ENCODE measurements around the gene UBE3C. TPM values are rescaled to one million over a fixed set of nuclear protein-coding genes. Genes with fewer than 3 reads are reported as not detected.

The UBE3C gene
- total RNA-seq, 4 donors from 2014 or later, result 70.9 to 107 (median 100) TPM

GRCh38 chr7:157150882-157151281, 12.2 kb downstream of the UBE3C start:
- TF ChIP-seq POLR2AphosphoS5 (IDR thresholded peaks at IDR 0.05) (no peak), POLR2A (IDR thresholded peaks at IDR 0.05) (no peak), EP300 (IDR thresholded peaks at IDR 0.05) (no peak)
- TF ChIP-seq, protein P1, sequence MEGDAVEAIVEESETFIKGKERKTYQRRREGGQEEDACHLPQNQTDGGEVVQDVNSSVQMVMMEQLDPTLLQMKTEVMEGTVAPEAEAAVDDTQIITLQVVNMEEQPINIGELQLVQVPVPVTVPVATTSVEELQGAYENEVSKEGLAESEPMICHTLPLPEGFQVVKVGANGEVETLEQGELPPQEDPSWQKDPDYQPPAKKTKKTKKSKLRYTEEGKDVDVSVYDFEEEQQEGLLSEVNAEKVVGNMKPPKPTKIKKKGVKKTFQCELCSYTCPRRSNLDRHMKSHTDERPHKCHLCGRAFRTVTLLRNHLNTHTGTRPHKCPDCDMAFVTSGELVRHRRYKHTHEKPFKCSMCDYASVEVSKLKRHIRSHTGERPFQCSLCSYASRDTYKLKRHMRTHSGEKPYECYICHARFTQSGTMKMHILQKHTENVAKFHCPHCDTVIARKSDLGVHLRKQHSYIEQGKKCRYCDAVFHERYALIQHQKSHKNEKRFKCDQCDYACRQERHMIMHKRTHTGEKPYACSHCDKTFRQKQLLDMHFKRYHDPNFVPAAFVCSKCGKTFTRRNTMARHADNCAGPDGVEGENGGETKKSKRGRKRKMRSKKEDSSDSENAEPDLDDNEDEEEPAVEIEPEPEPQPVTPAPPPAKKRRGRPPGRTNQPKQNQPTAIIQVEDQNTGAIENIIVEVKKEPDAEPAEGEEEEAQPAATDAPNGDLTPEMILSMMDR (IDR thresholded peaks at IDR 0.05), result no peak
- Histone ChIP-seq H3K4me1 (peaks cover 0 to 50% (median 2%) of the 10 kb centered on the region in 3 donors), H3K4me3 (no peak overlapping the region), H3K9me3 (no peaks in the 10 kb centered on the region), H3K36me3 (peaks cover 0 to 3% of the 10 kb centered on the region in 2 donors), H3K27me3 (no peaks in the 10 kb centered on the region), H3K27ac (no peak overlapping the region)
- no peak for ATAC-seq
- WGBS, 2 donors (ENCODE audit: low coverage in 1 of 2), result 45 to 64% methylated on average over 7 of the region's 15 CpGs

DNA sequence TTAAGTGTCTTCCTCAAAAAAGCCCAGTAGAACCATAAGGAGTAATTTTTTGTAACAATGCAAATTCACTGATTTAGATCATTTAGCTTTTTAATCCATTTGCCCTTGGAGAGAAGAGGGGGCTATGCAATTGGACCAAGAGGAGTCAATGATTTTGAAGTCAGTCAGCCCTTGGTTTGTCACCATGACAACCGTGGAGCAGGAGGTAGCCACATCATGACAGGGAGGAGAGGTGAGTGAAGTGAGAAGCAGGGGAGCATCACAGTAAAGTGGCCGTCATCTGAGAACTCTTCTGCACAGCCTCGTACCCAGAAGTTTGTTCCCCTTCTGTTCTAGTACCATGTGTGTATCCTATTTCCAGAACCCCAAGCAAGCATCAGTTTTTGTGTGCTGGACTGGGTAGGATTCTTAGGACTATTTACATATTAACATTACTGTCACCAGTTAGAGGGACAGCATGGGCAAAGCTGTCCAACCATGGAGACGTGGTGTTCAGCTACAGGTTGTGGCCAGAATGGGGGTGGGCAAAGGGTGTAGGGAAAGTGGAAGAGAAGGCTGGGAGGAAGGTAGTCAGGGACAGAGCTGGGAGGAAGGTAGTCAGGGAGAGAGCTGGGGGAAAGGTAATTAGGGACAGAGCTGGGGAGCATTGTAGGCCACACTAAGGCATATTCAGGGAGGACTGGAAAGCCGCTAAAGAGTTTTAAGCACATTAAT, 13.1 kb downstream of the UBE3C start:
- WGBS, 2 donors (ENCODE audit: low coverage in 1 of 2), result 87 to 90% methylated on average over 4 to 5 of the region's 5 CpGs

DNA sequence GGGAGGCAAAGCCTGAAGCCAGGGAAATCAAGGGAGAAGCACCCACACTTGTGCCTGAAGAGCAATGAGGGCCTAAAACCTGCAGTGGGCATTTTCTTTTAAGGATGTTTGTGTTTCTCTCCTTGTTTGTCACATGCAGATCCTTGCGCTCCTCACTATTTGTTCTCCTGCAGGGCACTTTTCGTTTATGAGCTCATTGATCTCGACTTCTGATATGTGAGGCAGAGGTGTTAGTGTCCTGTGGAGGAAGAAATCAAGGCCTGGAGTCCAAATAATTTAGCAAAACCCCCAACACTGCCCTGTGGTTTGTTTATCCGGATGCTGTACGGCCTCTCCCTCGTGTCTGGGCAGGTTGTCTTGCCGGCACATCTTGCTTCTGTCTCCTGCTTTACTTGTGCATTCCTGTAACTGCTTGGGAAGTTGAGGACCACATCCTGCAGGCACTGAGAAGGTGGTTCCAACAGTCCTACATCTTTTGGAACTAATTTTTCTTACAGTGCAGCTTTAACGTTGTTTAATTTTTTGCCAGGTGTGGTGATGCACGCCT, 13.7 kb downstream of the UBE3C start:
- H3K9me3 ChIP-seq, result no peaks in the 10 kb centered on the region
- no peak overlapping the region for H3K27ac ChIP-seq
- peaks cover 0 to 62% (median 4%) of the 10 kb centered on the region in 3 donors for H3K4me1 ChIP-seq
- no peak overlapping the region for H3K4me3 ChIP-seq
- H3K27me3 ChIP-seq, result no peaks in the 10 kb centered on the region
- TF ChIP-seq EP300 (IDR thresholded peaks at IDR 0.05) (no peak), POLR2A (IDR thresholded peaks at IDR 0.05) (no peak), POLR2AphosphoS5 (IDR thresholded peaks at IDR 0.05) (no peak)
- TF ChIP-seq, protein P1 (IDR thresholded peaks at IDR 0.05), result no peak
- H3K36me3 ChIP-seq, result no peaks in the 10 kb centered on the region
- 89 to 91% methylated on average over 4 to 7 of the region's 9 CpGs for WGBS, 2 donors (ENCODE audit: low coverage in 1 of 2)
- no peak for ATAC-seq

More for the DNA sequence above, 13.1 kb downstream of the UBE3C start:
- H3K27me3 ChIP-seq, result no peaks in the 10 kb centered on the region
- H3K4me3 ChIP-seq, result no peak overlapping the region
- peaks cover 0 to under 1% of the 10 kb centered on the region in 2 donors for H3K36me3 ChIP-seq
- no peak for TF ChIP-seq POLR2AphosphoS5 (IDR thresholded peaks at IDR 0.05)
- TF ChIP-seq, protein P1 (IDR thresholded peaks at IDR 0.05), result no peak
- no peak for TF ChIP-seq POLR2A (IDR thresholded peaks at IDR 0.05)
- TF ChIP-seq EP300 (IDR thresholded peaks at IDR 0.05), result no peak
- no peak overlapping the region for H3K27ac ChIP-seq
- H3K4me1 ChIP-seq, result peaks cover 0 to 59% (median 4%) of the 10 kb centered on the region in 3 donors
- ATAC-seq, result no peak
- no peaks in the 10 kb centered on the region for H3K9me3 ChIP-seq

DNA sequence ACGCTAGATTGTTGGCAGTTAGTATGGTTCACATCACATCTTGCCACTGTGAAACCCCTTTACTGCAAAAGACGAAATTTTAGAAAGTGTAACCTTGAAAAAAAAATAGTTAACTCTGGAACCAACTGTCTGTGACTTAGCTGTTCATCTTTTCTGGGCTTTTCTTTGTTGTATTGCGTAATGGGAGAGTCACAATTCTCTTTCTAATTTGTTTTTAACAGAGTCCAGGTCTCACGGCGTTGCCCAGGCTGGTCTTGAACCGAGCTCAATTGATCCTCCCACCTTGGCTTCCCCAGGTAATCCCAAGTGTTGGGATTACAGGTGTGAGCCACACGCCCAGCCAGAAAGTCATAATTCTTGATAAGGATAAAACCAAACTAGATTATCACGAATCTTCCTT, 14.5 kb downstream of the UBE3C start:
- Histone ChIP-seq H3K9me3 (no peaks in the 10 kb centered on the region), H3K4me3 (no peak overlapping the region), H3K27me3 (no peaks in the 10 kb centered on the region), H3K36me3 (no peaks in the 10 kb centered on the region), H3K27ac (no peak overlapping the region), H3K4me1 (peaks cover 0 to 65% (median 4%) of the 10 kb centered on the region in 3 donors)
- TF ChIP-seq POLR2AphosphoS5 (IDR thresholded peaks at IDR 0.05) (no peak), POLR2A (IDR thresholded peaks at IDR 0.05) (no peak), EP300 (IDR thresholded peaks at IDR 0.05) (no peak)
- TF ChIP-seq, protein P1 (IDR thresholded peaks at IDR 0.05), result no peak
- WGBS, 2 donors (ENCODE audit: low coverage in 1 of 2), result 84 to 90% methylated on average over 7 to 8 of the region's 8 CpGs
- ATAC-seq, result no peak

GRCh38 chr7:157155959-157156358, 17.2 kb downstream of the UBE3C start:
- no peaks in the 10 kb centered on the region for H3K27me3 ChIP-seq
- TF ChIP-seq, protein P1 (IDR thresholded peaks at IDR 0.05), result no peak
- no peak for TF ChIP-seq POLR2AphosphoS5 (IDR thresholded peaks at IDR 0.05)
- no peak for TF ChIP-seq POLR2A (IDR thresholded peaks at IDR 0.05)
- no peak for TF ChIP-seq EP300 (IDR thresholded peaks at IDR 0.05)
- no peak for ATAC-seq
- no peak overlapping the region for H3K27ac ChIP-seq
- no peak overlapping the region for H3K4me3 ChIP-seq
- H3K4me1 ChIP-seq, result peaks cover 0 to 44% (median 4%) of the 10 kb centered on the region in 3 donors
- no peaks in the 10 kb centered on the region for H3K36me3 ChIP-seq
- H3K9me3 ChIP-seq, result no peaks in the 10 kb centered on the region

Data from gastroesophageal sphincter (tissue), 4 donors.